Measurements from ENCODE around the gene CHSY1. TPM values are rescaled to one million over a fixed set of nuclear protein-coding genes. Genes with fewer than 3 reads are reported as not detected.

CHSY1 gene
- total RNA-seq, 3 donors from 2014 or later = 7.7 to 15.5 (median 12.6) TPM

- no peak overlapping the region for H3K4me3 ChIP-seq
- ATAC-seq (no peak), DNase-seq (peak in 1 of 3 donors; percentile 19)
- no peak for TF ChIP-seq CTCF (IDR thresholded peaks at IDR 0.05)
- intact Hi-C loops (cut with DNase I, micrococcal nuclease) = no loop called here
- H3K9me3 ChIP-seq = no peaks in the 10 kb centered on the region
- no peaks in the 10 kb centered on the region for H3K4me1 ChIP-seq (ENCODE audit: low read depth)
- no peaks in the 10 kb centered on the region for H3K36me3 ChIP-seq (ENCODE audit: low read depth)
These were observed 100.6 kb downstream of the CHSY1 start for GRCh38 chr15:101151288-101151687.

- ATAC-seq = no peak
- no peaks in the 10 kb centered on the region for H3K36me3 ChIP-seq (ENCODE audit: low read depth)
- no peak for DNase-seq
- H3K4me3 ChIP-seq = no peak overlapping the region
- no peaks in the 10 kb centered on the region for H3K4me1 ChIP-seq (ENCODE audit: low read depth)
- no peak for TF ChIP-seq CTCF (IDR thresholded peaks at IDR 0.05)
- intact Hi-C loops (cut with DNase I, micrococcal nuclease) = no loop called here
- no peaks in the 10 kb centered on the region for H3K9me3 ChIP-seq
These were observed 101.2 kb downstream of the CHSY1 start for GRCh38 chr15:101150723-101151040.

GRCh38 chr15:101149864-101150722 is 101.8 kb downstream of the CHSY1 start:
- no peak for ATAC-seq
- no peaks in the 10 kb centered on the region for H3K4me1 ChIP-seq (ENCODE audit: low read depth)
- DNase-seq = peak in 1 of 3 donors; percentile 46
- intact Hi-C loops (cut with DNase I, micrococcal nuclease) = no loop called here
- no peak for TF ChIP-seq CTCF (IDR thresholded peaks at IDR 0.05)
- H3K36me3 ChIP-seq (ENCODE audit: low read depth) = no peaks in the 10 kb centered on the region
- H3K9me3 ChIP-seq = no peaks in the 10 kb centered on the region
- no peak overlapping the region for H3K4me3 ChIP-seq

- Histone ChIP-seq H3K36me3 (ENCODE audit: low read depth) (no peaks in the 10 kb centered on the region), H3K9me3 (no peaks in the 10 kb centered on the region), H3K4me1 (ENCODE audit: low read depth) (no peaks in the 10 kb centered on the region), H3K4me3 (no peak overlapping the region)
- ATAC-seq (no peak), DNase-seq (peak in 1 of 3 donors; percentile 12)
- intact Hi-C loops (cut with DNase I, micrococcal nuclease) = no loop called here
- no peak for TF ChIP-seq CTCF (IDR thresholded peaks at IDR 0.05)
These were observed 102.8 kb downstream of the CHSY1 start for GRCh38 chr15:101148881-101149664.

GRCh38 chr15:101148166-101148880 is 103.5 kb downstream of the CHSY1 start:
- Histone ChIP-seq H3K9me3 (no peaks in the 10 kb centered on the region), H3K36me3 (ENCODE audit: low read depth) (no peaks in the 10 kb centered on the region), H3K4me1 (ENCODE audit: low read depth) (no peaks in the 10 kb centered on the region), H3K4me3 (no peak overlapping the region)
- intact Hi-C loops (cut with DNase I, micrococcal nuclease) = no loop called here
- TF ChIP-seq CTCF (IDR thresholded peaks at IDR 0.05) = no peak
- peak in 1 of 3 donors; percentile 44 for DNase-seq
- ATAC-seq = no peak
